ENCODE results near the gene DNMBP. TPM values are rescaled to one million over a fixed set of nuclear protein-coding genes. Genes with fewer than 3 reads are reported as not detected.

Gene DNMBP
- total RNA-seq, 4 donors from 2014 or later = 11.7 to 17.4 (median 13.4) TPM

GRCh38 chr10:100046021-100046486 is 36.3 kb upstream of the DNMBP start:
- no peaks in the 10 kb centered on the region for H3K4me1 ChIP-seq
- no peaks in the 10 kb centered on the region for H3K9me3 ChIP-seq
- peak; percentile 83 to 91 for DNase-seq
- no peak for TF ChIP-seq POLR2A (IDR thresholded peaks at IDR 0.05)
- peak; percentile 83 to 97 (median 90) for TF ChIP-seq CTCF (IDR thresholded peaks at IDR 0.05)
- H3K27ac ChIP-seq = no peak overlapping the region
- H3K4me3 ChIP-seq (replicated peaks in 1 of 3) = no peak overlapping the region
- intact Hi-C loops (cut with DNase I) = loop anchor here (2.0 to 5.0 kb wide), 2 partner anchors 37 to 199 kb away; partner anchors contain the start of gene DNMBP
- no peaks in the 10 kb centered on the region for H3K27me3 ChIP-seq
- no peaks in the 10 kb centered on the region for H3K36me3 ChIP-seq
- WGBS, 2 donors = 13 to 19% methylated on average over 7 of the region's 7 CpGs

- 68 to 76% methylated on average over 2 of the region's 2 CpGs for WGBS, 2 donors
- Histone ChIP-seq H3K4me1 (no peaks in the 10 kb centered on the region), H3K9me3 (no peaks in the 10 kb centered on the region), H3K27me3 (no peaks in the 10 kb centered on the region), H3K27ac (no peak overlapping the region), H3K4me3 (replicated peaks in 1 of 3) (no peak overlapping the region), H3K36me3 (no peaks in the 10 kb centered on the region)
- TF ChIP-seq CTCF (IDR thresholded peaks at IDR 0.05) = no peak
- no peak for TF ChIP-seq POLR2A (IDR thresholded peaks at IDR 0.05)
- intact Hi-C loops (cut with DNase I) = loop anchor here (5.0 kb wide), 1 partner anchor 198 kb away; no protein-coding TSS in a partner anchor
- DNase-seq = no peak
These were observed 35.8 kb upstream of the DNMBP start for GRCh38 chr10:100045592-100045991.

DNA sequence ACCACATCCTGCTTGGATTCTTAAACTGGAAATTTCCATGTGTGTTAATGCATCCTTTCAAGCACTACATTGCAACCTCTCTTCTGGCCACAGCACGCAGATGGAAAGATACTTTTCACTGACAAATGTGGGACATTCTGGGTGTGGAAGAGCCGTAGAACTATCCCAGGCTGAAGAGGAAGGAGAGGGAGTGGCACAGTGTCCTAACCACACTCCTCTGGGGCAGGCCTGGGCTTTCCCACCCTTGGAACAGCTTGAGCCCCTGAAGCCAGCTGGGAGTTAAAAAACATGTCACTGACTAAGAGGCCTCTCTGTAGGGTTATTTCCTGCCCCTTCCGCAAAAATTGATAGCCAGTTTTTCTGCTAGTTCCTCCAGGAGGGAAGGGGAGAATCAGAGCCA is 34.0 kb upstream of the DNMBP start:
- intact Hi-C loops (cut with DNase I) = no loop called here
- Histone ChIP-seq H3K36me3 (no peaks in the 10 kb centered on the region), H3K27me3 (no peaks in the 10 kb centered on the region), H3K4me3 (replicated peaks in 1 of 3) (no peak overlapping the region), H3K27ac (peak overlapping the region; percentile 27 to 59 (median 54)), H3K9me3 (no peaks in the 10 kb centered on the region), H3K4me1 (no peaks in the 10 kb centered on the region)
- TF ChIP-seq CTCF (IDR thresholded peaks at IDR 0.05) = no peak
- TF ChIP-seq POLR2A (IDR thresholded peaks at IDR 0.05) = no peak
- 65 to 75% methylated on average over 3 of the region's 3 CpGs for WGBS, 2 donors
- DNase-seq = peak; percentile 11 to 14

GRCh38 chr10:100043344-100043743 is 33.6 kb upstream of the DNMBP start:
- WGBS, 2 donors = 85 to 91% methylated on average over 2 of the region's 2 CpGs
- no peaks in the 10 kb centered on the region for H3K9me3 ChIP-seq
- no peak for TF ChIP-seq POLR2A (IDR thresholded peaks at IDR 0.05)
- TF ChIP-seq CTCF (IDR thresholded peaks at IDR 0.05) = no peak
- peak overlapping the region in 2 of 3 donors; percentile 54 to 59 for H3K27ac ChIP-seq
- no peak overlapping the region for H3K4me3 ChIP-seq (replicated peaks in 1 of 3)
- H3K27me3 ChIP-seq = no peaks in the 10 kb centered on the region
- no peak for DNase-seq
- H3K4me1 ChIP-seq = no peaks in the 10 kb centered on the region
- intact Hi-C loops (cut with DNase I) = no loop called here
- no peaks in the 10 kb centered on the region for H3K36me3 ChIP-seq

DNA sequence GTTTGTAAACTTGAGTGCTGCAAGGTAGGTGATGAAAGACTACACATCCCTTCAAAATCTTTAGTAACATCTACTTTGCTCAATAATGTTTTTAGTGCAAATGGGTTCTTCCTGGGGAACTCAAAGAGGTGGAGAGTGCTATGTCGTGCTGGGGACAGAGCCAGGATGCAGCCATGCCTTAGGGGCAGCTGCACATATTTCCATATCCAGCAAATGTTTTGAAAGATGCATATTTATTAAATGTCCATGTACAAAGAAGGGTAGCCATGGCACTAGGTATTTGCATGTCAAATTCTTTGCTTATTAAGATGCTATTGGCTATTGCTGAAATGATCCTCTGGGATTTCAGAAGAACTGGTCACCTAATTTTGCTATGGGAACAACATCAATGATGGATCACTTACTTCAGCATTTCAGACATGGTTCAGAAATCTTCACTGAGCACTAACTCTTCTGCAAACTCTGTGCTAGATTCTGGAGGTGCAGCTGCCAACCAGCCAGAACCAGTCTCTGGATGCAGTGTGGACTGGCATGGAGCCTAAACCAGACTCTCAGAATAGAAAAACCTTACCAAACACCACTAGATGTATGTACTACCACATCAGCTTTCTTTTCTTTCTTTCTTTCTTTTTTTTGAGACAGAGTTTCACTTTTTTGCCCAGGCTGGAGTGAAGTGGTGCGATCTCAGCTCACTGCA is 31.7 kb upstream of the DNMBP start:
- intact Hi-C loops (cut with DNase I) = no loop called here
- TF ChIP-seq CTCF (IDR thresholded peaks at IDR 0.05) (no peak), POLR2A (IDR thresholded peaks at IDR 0.05) (no peak)
- H3K36me3 ChIP-seq = no peaks in the 10 kb centered on the region
- WGBS, 2 donors = 52 to 56% methylated on average over 2 of the region's 2 CpGs
- H3K4me1 ChIP-seq = no peaks in the 10 kb centered on the region
- H3K9me3 ChIP-seq = no peaks in the 10 kb centered on the region
- H3K4me3 ChIP-seq (replicated peaks in 1 of 3) = no peak overlapping the region
- DNase-seq = peak; percentile 53 to 65
- H3K27me3 ChIP-seq = no peaks in the 10 kb centered on the region
- H3K27ac ChIP-seq = no peak overlapping the region

Data from thyroid gland (tissue), 4 donors.